Mesendoderm (in vitro differentiated cells): ENCODE measurements around the gene CUX1.

Experiments used
- DNase-seq: peaks from one replicate; pipeline ENCODE4 v3.0.0; 2013
- H2AK5ac ChIP-seq: 2 replicates; pipeline ENCODE4 v1.6.1; 2013; ENCODE audit warnings: low read length, inconsistent platforms
- H2BK120ac ChIP-seq: 2 replicates; pipeline ENCODE4 v1.6.1; 2013; ENCODE audit warnings: low read depth, mild to moderate bottlenecking, low read length, moderate library complexity, mixed read lengths
- H2BK15ac ChIP-seq: replicated peaks from 2 replicates; pipeline ENCODE4 v1.6.1; 2013; ENCODE audit warnings: low read depth, mild to moderate bottlenecking, moderate library complexity
- H2BK5ac ChIP-seq: 2 replicates; pipeline ENCODE4 v1.6.1; 2013; ENCODE audit warnings: low read length, inconsistent platforms
- H3K18ac ChIP-seq: 2 replicates; pipeline ENCODE4 v1.6.1; 2013; ENCODE audit warnings: mild to moderate bottlenecking, low read length, mixed read lengths
- H3K23ac ChIP-seq: one replicate; pipeline ENCODE4 v1.6.1; 2013; ENCODE audit warnings: low read length
- H3K27ac ChIP-seq: 2 replicates; pipeline ENCODE4 v1.5.1; 2013; ENCODE audit warnings: low read depth, mild to moderate bottlenecking, inconsistent platforms, low read length, moderate library complexity
- H3K27me3 ChIP-seq: 2 replicates; pipeline ENCODE4 v1.6.1; 2013; ENCODE audit warnings: low read length, control low read depth, mild to moderate bottlenecking, inconsistent platforms; ENCODE audit not compliant: insufficient read depth, poor library complexity
- H3K36me3 ChIP-seq: 2 replicates; pipeline ENCODE4 v1.6.1; 2013; ENCODE audit warnings: low read length, inconsistent platforms; ENCODE audit not compliant: control insufficient read depth, insufficient read depth
- H3K4ac ChIP-seq: one replicate; pipeline ENCODE4 v1.6.1; 2013; ENCODE audit warnings: low read depth, mild to moderate bottlenecking, low read length, moderate library complexity
- H3K4me1 ChIP-seq: 2 replicates; pipeline ENCODE4 v1.6.1; 2013; ENCODE audit warnings: low read depth, low read length, inconsistent platforms; ENCODE audit not compliant: control insufficient read depth
- H3K4me2 ChIP-seq: 2 replicates; pipeline ENCODE4 v1.6.1; 2013; ENCODE audit warnings: low read length
- H3K4me3 ChIP-seq: 2 replicates; pipeline ENCODE4 v1.5.1; 2013; ENCODE audit warnings: mild to moderate bottlenecking, low read length
- H3K56ac ChIP-seq: one replicate; pipeline ENCODE4 v1.6.1; 2013; ENCODE audit warnings: low read length
- H3K79me1 ChIP-seq: 2 replicates; pipeline ENCODE4 v1.6.1; 2013; ENCODE audit warnings: low read length, inconsistent platforms
- H3K79me2 ChIP-seq: 2 replicates; pipeline ENCODE4 v1.6.1; 2013; ENCODE audit warnings: mild to moderate bottlenecking, low read length; ENCODE audit not compliant: control insufficient read depth, insufficient read depth
- H3K9ac ChIP-seq: 2 replicates; pipeline ENCODE4 v1.6.1; 2013; ENCODE audit warnings: low read length, inconsistent platforms
- H4K5ac ChIP-seq: one replicate; pipeline ENCODE4 v1.6.1; 2013; ENCODE audit warnings: low read length
- H4K8ac ChIP-seq: one replicate; pipeline ENCODE4 v1.6.1; 2013; ENCODE audit warnings: low read depth, mild to moderate bottlenecking, control low read depth, low read length, moderate library complexity
- WGBS: extraction: QIAGEN DNeasy Blood & Tissue Kit; methylation state at CpG from one replicate; pipeline ENCODE4 v1.1.7; 2013; ENCODE audit warnings: low lambda C conversion rate, missing lambda C conversion rate; ENCODE audit not compliant: insufficient coverage; ENCODE audit errors: extremely low coverage; 5-methylcytosine and 5-hydroxymethylcytosine counted together

Gene CUX1

GRCh38 chr7:102255916-102256315 is 438.5 kb downstream of the CUX1 start:
- Histone ChIP-seq H3K27me3 (no peaks in the 10 kb centered on the region), H2BK15ac (no peak overlapping the region), H3K4me1 (no peaks in the 10 kb centered on the region), H3K9ac (no peak overlapping the region), H3K36me3 (no peaks in the 10 kb centered on the region), H3K27ac (no peak overlapping the region), H3K4me2 (no peak overlapping the region), H4K5ac (no peak overlapping the region), H3K79me1 (no peaks in the 10 kb centered on the region), H3K23ac (no peak overlapping the region), H3K4me3 (no peak overlapping the region), H3K18ac (no peak overlapping the region), H4K8ac (no peak overlapping the region), H3K79me2 (no peaks in the 10 kb centered on the region), H2AK5ac (no peak overlapping the region), H2BK5ac (no peak overlapping the region), H3K56ac (no peak overlapping the region), H2BK120ac (no peak overlapping the region), H3K4ac (no peak overlapping the region)
- no peak for DNase-seq
- WGBS: no CpG with 5 or more reads among the region's 15 CpGs

GRCh38 chr7:102258073-102258748 is 440.8 kb downstream of the CUX1 start:
- DNase-seq: no peak
- H3K27me3 ChIP-seq: no peaks in the 10 kb centered on the region
- no peak overlapping the region for H3K56ac ChIP-seq
- H3K4me1 ChIP-seq: no peaks in the 10 kb centered on the region
- H3K4me3 ChIP-seq: no peak overlapping the region
- no peak overlapping the region for H2AK5ac ChIP-seq
- H2BK120ac ChIP-seq: no peak overlapping the region
- no peak overlapping the region for H3K9ac ChIP-seq
- no peak overlapping the region for H3K27ac ChIP-seq
- no peak overlapping the region for H4K8ac ChIP-seq
- H3K4me2 ChIP-seq: no peak overlapping the region
- H2BK15ac ChIP-seq: no peak overlapping the region
- no peak overlapping the region for H3K18ac ChIP-seq
- H3K4ac ChIP-seq: no peak overlapping the region
- H4K5ac ChIP-seq: no peak overlapping the region
- H2BK5ac ChIP-seq: no peak overlapping the region
- H3K79me2 ChIP-seq: no peaks in the 10 kb centered on the region
- H3K36me3 ChIP-seq: no peaks in the 10 kb centered on the region
- no peak overlapping the region for H3K23ac ChIP-seq
- no CpG with 5 or more reads among the region's 25 CpGs for WGBS
- no peaks in the 10 kb centered on the region for H3K79me1 ChIP-seq

GRCh38 chr7:102258749-102259107 is 441.3 kb downstream of the CUX1 start:
- H3K79me1 ChIP-seq: no peaks in the 10 kb centered on the region
- no CpG with 5 or more reads among the region's 12 CpGs for WGBS
- no peak for DNase-seq
- no peak overlapping the region for H4K8ac ChIP-seq
- H3K27ac ChIP-seq: no peak overlapping the region
- H2BK5ac ChIP-seq: no peak overlapping the region
- H3K4me3 ChIP-seq: no peak overlapping the region
- no peaks in the 10 kb centered on the region for H3K36me3 ChIP-seq
- no peak overlapping the region for H2BK15ac ChIP-seq
- no peak overlapping the region for H2AK5ac ChIP-seq
- no peak overlapping the region for H3K4ac ChIP-seq
- H4K5ac ChIP-seq: no peak overlapping the region
- H2BK120ac ChIP-seq: no peak overlapping the region
- H3K23ac ChIP-seq: no peak overlapping the region
- H3K9ac ChIP-seq: no peak overlapping the region
- H3K56ac ChIP-seq: no peak overlapping the region
- no peaks in the 10 kb centered on the region for H3K79me2 ChIP-seq
- H3K4me2 ChIP-seq: no peak overlapping the region
- no peak overlapping the region for H3K18ac ChIP-seq
- H3K27me3 ChIP-seq: no peaks in the 10 kb centered on the region
- no peaks in the 10 kb centered on the region for H3K4me1 ChIP-seq

DNA sequence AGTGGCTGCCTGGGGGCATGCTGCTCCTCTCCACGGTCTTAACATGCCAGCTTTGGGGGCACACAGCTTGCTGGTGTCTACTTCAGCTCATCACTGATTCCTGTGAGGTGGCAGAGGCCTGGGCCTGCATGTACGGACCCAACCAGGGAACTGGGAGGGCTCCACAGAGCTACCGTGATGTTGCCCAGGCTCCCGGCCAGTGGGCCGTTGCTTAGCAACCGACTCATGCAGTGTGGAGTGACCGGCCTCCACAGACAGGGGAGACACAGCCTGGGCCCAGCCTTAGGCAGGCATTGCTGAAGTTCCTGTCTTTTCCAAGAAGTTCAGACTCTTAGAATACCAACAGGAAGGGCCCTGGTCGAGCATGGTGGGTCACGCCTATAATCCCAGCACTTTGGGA is 443.4 kb downstream of the CUX1 start:
- no peak overlapping the region for H3K56ac ChIP-seq
- H3K4me3 ChIP-seq: no peak overlapping the region
- no peak overlapping the region for H2BK15ac ChIP-seq
- H2BK120ac ChIP-seq: no peak overlapping the region
- H3K4ac ChIP-seq: no peak overlapping the region
- H3K4me2 ChIP-seq: no peak overlapping the region
- H4K5ac ChIP-seq: no peak overlapping the region
- no peaks in the 10 kb centered on the region for H3K79me2 ChIP-seq
- no peaks in the 10 kb centered on the region for H3K79me1 ChIP-seq
- no peak overlapping the region for H3K27ac ChIP-seq
- H3K36me3 ChIP-seq: no peaks in the 10 kb centered on the region
- H2AK5ac ChIP-seq: no peak overlapping the region
- H3K23ac ChIP-seq: no peak overlapping the region
- H3K27me3 ChIP-seq: no peaks in the 10 kb centered on the region
- H4K8ac ChIP-seq: no peak overlapping the region
- no peak overlapping the region for H3K9ac ChIP-seq
- WGBS: no CpG with 5 or more reads among the region's 9 CpGs
- H3K18ac ChIP-seq: no peak overlapping the region
- DNase-seq: peak; percentile 67
- no peak overlapping the region for H2BK5ac ChIP-seq
- H3K4me1 ChIP-seq: no peaks in the 10 kb centered on the region

- H3K27ac ChIP-seq: no peak overlapping the region
- no peak overlapping the region for H3K23ac ChIP-seq
- H3K36me3 ChIP-seq: no peaks in the 10 kb centered on the region
- H3K4me3 ChIP-seq: no peak overlapping the region
- no peak overlapping the region for H2BK15ac ChIP-seq
- no peak overlapping the region for H4K5ac ChIP-seq
- no peak overlapping the region for H3K18ac ChIP-seq
- no peak overlapping the region for H2AK5ac ChIP-seq
- no CpG with 5 or more reads among the region's 9 CpGs for WGBS
- H3K4me1 ChIP-seq: no peaks in the 10 kb centered on the region
- H2BK120ac ChIP-seq: no peak overlapping the region
- H2BK5ac ChIP-seq: no peak overlapping the region
- H3K4ac ChIP-seq: no peak overlapping the region
- H3K79me2 ChIP-seq: no peaks in the 10 kb centered on the region
- no peaks in the 10 kb centered on the region for H3K79me1 ChIP-seq
- no peaks in the 10 kb centered on the region for H3K27me3 ChIP-seq
- no peak overlapping the region for H3K9ac ChIP-seq
- no peak overlapping the region for H3K56ac ChIP-seq
- H4K8ac ChIP-seq: no peak overlapping the region
- no peak for DNase-seq
- no peak overlapping the region for H3K4me2 ChIP-seq
Observed at GRCh38 chr7:102261451-102261850, 444.0 kb downstream of the CUX1 start.

DNA sequence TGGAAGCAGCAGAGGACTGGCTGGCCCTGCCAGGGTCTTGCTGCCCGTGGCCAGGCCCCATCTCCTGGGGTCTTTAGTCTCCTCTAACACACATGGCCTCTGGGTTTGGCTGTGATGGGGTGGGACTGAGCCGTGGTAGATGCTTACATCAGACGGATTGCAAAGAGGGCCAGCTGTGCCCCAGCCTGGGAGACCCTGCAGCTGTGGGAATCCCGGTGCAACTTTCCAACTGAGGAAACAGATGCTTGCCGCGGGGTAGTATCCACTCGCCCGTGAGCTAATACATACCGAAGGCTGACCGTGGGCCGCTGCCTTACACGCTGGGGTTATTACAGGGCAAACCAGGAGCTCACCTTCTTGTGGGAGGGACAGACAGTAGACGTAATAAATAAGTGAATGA is 445.1 kb downstream of the CUX1 start:
- Histone ChIP-seq H3K9ac (no peak overlapping the region), H3K79me2 (no peaks in the 10 kb centered on the region)
- WGBS: no CpG with 5 or more reads among the region's 13 CpGs

More for the DNA sequence above, 445.1 kb downstream of the CUX1 start:
- no peaks in the 10 kb centered on the region for H3K27me3 ChIP-seq
- no peaks in the 10 kb centered on the region for H3K36me3 ChIP-seq
- no peak overlapping the region for H4K5ac ChIP-seq
- H3K79me1 ChIP-seq: no peaks in the 10 kb centered on the region
- no peak for DNase-seq
- H3K27ac ChIP-seq: no peak overlapping the region
- H2BK120ac ChIP-seq: no peak overlapping the region
- no peak overlapping the region for H2AK5ac ChIP-seq
- no peak overlapping the region for H2BK5ac ChIP-seq
- no peak overlapping the region for H3K4ac ChIP-seq
- H2BK15ac ChIP-seq: no peak overlapping the region
- H3K18ac ChIP-seq: no peak overlapping the region
- no peak overlapping the region for H4K8ac ChIP-seq
- no peak overlapping the region for H3K56ac ChIP-seq
- H3K4me3 ChIP-seq: no peak overlapping the region
- H3K4me1 ChIP-seq: no peaks in the 10 kb centered on the region
- H3K23ac ChIP-seq: no peak overlapping the region
- no peak overlapping the region for H3K4me2 ChIP-seq
